PFSK-1 (cell line): Measurements from ENCODE around the gene HTR1D.

Source experiments
- POLR2AphosphoS5 ChIP-seq: IDR thresholded peaks from 2 replicates; pipeline ENCODE4 v1.6.1; 2012; ENCODE audit warnings: low read depth, mild to moderate bottlenecking, control low read depth, low read length, moderate library complexity
- TAF1 ChIP-seq: IDR thresholded peaks from 2 replicates; pipeline ENCODE4 v1.6.1; 2012; ENCODE audit warnings: low read length, control low read depth, borderline replicate concordance; ENCODE audit not compliant: insufficient read depth
- TF ChIP-seq, protein P1 (sequence below), 2 experiments: IDR thresholded peaks; 2 replicates each; pipeline versions ENCODE4 v1.6.1 to v1.8.0; 2011 to 2012; ENCODE audit warnings: low read depth in 2 of 2, low read length in 2 of 2, control low read depth in 1 of 2, inconsistent platforms in 1 of 2, mild to moderate bottlenecking in 1 of 2, moderate library complexity in 1 of 2; ENCODE audit not compliant: insufficient read depth in 1 of 2

GRCh38 chr1:23169727-23170335, 47.5 kb downstream of the HTR1D start:
- TF ChIP-seq TAF1 (0 out of 2 replicates have a peak, but pooled peaks have one; percentile 12), POLR2AphosphoS5 (no peak)
- TF ChIP-seq, protein P1, sequence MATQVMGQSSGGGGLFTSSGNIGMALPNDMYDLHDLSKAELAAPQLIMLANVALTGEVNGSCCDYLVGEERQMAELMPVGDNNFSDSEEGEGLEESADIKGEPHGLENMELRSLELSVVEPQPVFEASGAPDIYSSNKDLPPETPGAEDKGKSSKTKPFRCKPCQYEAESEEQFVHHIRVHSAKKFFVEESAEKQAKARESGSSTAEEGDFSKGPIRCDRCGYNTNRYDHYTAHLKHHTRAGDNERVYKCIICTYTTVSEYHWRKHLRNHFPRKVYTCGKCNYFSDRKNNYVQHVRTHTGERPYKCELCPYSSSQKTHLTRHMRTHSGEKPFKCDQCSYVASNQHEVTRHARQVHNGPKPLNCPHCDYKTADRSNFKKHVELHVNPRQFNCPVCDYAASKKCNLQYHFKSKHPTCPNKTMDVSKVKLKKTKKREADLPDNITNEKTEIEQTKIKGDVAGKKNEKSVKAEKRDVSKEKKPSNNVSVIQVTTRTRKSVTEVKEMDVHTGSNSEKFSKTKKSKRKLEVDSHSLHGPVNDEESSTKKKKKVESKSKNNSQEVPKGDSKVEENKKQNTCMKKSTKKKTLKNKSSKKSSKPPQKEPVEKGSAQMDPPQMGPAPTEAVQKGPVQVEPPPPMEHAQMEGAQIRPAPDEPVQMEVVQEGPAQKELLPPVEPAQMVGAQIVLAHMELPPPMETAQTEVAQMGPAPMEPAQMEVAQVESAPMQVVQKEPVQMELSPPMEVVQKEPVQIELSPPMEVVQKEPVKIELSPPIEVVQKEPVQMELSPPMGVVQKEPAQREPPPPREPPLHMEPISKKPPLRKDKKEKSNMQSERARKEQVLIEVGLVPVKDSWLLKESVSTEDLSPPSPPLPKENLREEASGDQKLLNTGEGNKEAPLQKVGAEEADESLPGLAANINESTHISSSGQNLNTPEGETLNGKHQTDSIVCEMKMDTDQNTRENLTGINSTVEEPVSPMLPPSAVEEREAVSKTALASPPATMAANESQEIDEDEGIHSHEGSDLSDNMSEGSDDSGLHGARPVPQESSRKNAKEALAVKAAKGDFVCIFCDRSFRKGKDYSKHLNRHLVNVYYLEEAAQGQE (IDR thresholded peaks at IDR 0.05; ENCODE audit: insufficient read depth in 1 of 2, low read depth in 2 of 2, low read length in 2 of 2): no peak
